Measurements from ENCODE around the gene LIPA. TPM values are rescaled to one million over a fixed set of nuclear protein-coding genes. Genes with fewer than 3 reads are reported as not detected.
"Not testable (repeated sequence)": the region's sequence is repeated elsewhere in the genome, so short reads cannot be mapped to it uniquely, and the experiment has no call there.

LIPA gene
- polyA plus RNA-seq, 12 donors: 26.3 to 55.7 (median 38.9) TPM; not detected in 1

DNA sequence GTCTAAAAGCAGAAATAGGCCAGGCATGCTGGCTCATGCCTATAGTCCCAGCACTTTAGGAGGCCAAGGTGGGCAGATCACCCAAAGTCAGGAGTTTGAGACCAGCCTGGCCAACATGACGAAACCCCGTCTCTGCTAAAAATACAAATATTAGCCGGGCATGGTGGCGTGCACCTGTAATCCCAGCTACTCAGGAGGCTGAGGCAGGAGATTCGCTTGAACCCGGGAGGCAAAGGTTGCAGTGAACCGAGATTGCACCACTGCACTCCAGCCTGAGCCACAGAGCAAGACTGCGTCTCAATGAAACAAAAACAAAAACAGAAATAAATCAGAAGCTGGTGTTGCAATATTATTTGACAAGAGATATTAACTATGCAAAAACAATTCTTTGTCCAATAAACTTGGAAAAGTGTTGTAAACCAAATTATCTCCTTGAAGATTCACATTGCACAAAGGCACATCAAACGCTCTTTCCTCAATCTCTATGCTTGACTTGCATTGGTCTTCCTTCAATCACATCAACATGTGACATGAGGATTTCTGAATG, 83.1 kb downstream of the LIPA start:
- not testable (repeated sequence) for DNase-seq

DNA sequence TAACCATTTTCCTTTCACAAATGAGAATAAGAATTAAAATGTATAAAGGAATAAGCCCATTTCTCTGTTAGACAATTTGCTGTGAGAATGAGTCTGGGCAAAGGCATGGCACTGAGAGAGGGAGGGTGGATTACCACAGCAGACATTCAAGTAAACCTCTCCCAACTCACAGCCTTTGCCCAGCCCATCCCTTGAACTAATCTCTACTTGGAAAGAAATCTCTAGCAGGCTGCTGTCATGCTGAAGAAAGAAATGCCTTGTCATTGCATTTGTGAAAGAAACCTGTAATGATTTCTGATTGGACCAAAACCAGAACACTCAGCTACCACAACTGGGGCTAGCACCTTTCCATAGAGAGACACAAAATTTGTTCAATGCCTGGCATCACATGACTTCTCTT, 83.7 kb downstream of the LIPA start:
- DNase-seq: no peak

DNA sequence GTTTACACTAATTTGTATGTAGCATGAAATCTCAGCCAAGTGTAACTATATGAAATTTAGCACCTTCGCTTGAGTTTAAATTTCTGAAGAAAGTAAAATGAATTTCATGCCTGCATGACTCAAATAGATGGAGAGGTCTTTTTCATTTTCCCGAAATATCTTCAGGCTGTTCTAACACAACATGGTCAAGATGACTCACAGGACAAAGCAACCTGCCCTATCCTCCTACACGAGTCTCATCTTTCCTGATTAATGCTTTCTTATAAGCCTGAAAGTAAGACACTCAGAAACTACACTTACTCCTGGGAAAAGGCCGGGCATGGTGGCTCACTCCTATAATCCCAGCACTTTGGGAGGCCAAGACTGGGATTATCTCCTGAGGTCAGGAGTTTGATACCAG, 85.7 kb downstream of the LIPA start:
- DNase-seq: no peak

DNA sequence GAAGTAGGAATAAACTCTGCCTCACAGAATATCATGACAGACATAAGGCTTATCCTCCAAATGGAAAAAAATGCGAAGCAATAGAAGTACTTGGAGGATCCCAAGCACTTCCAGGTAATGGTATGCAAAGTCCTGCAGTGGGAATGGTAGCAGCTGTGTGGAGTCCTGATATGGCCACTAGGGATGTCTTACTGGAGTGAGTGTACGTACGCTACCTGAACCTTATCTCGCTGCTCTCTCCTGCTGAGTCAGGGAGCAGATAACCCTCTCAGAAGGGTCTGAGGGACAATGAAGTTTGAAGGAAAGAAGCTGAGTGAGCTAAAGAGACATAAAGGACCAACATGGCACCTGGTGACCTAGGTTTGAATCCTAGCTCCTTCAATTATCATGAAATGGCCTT, 86.7 kb downstream of the LIPA start:
- DNase-seq: no peak

DNA sequence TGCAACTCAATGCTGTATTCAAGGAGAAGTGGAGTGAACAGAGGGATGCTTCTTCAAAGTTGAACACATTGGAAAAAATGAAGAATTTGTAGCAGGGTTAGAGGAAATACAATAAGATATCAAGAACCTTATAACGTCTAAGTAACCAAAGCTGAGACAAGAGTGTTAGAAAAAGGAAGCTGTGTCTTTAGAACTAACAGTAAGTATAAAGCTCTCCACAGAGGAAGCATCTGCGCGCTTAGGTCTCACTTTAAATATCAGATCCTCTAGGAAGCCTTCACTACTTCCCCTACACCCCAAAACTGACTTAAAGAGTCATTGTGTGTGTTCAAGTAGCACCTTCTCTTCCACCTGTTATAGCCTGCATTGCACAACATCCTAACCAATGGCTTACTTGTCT, 87.5 kb downstream of the LIPA start:
- no peak for DNase-seq

Other genes starting within 250 kb of the LIPA start
- 1 to 10 TPM in 2 of 12 donors, under 1 TPM in 8, not detected in 2; 0.25 to 5.6 (median 0.76) TPM for gene CH25H, start 44.5 kb downstream of the LIPA start, polyA plus RNA-seq (ENCODE audit: insufficient read length in 12 of 12)
- 1 to 10 TPM in 10 of 12 donors, not detected in 2; 6.5 to 9.6 (median 7.9) TPM for gene IFIT2, start 50.3 kb upstream of the LIPA start, polyA plus RNA-seq (ENCODE audit: insufficient read length in 12 of 12)
- 10 to 100 TPM in 3 of 12 donors, 1 to 10 TPM in 8, not detected in 1; 6.8 to 12.8 (median 9.3) TPM for gene IFIT3, start 76.2 kb upstream of the LIPA start, polyA plus RNA-seq (ENCODE audit: insufficient read length in 12 of 12)
- 1 to 10 TPM in 1 of 12 donors, under 1 TPM in 8, not detected in 3; 0.13 to 1.0 (median 0.23) TPM for gene IFIT1B, start 126.3 kb upstream of the LIPA start, polyA plus RNA-seq (ENCODE audit: insufficient read length in 12 of 12)
- gene IFIT1, start 140.8 kb upstream of the LIPA start, polyA plus RNA-seq (ENCODE audit: insufficient read length in 12 of 12): 10 to 100 TPM in 11 of 12 donors, not detected in 1; 21.1 to 88.2 (median 47.8) TPM
- gene IFIT5, start 162.8 kb upstream of the LIPA start, polyA plus RNA-seq (ENCODE audit: insufficient read length in 12 of 12): 10 to 100 TPM in 9 of 12 donors, 1 to 10 TPM in 2, not detected in 1; 8.5 to 16.4 (median 13.0) TPM

Measured in muscle of arm (tissue), 12 donors.